Natural killer cell treated with Interleukin-12 subunit alpha and Interleukin-12 subunit beta and Interleukin-15 and Interleukin-18, amount 100 ng/mL, for 72 hours (primary cell): Measurements from ENCODE around the gene RANBP1. TPM values are rescaled to one million over a fixed set of nuclear protein-coding genes. Genes with fewer than 3 reads are reported as not detected.

Experiments
- ATAC-seq, 2 donors: fragments of 150-1000 bp; cut with Tn5 transposase in 1 of 2; sonication (Bioruptor Pico), chemical (Tn5 transposase) in 1 of 2; 2 replicates each; pipeline ENCODE4 v1.10.0; 2021
- DNase-seq: peaks from one replicate; pipeline ENCODE4 v3.0.0; 2022; ENCODE audit warnings: low spot score
- H3K27ac Mint-ChIP-seq, 2 donors: 1 replicate in 1 of 2; 2 replicates in 1 of 2; pipeline ENCODE4 v1.8.0; 2022; ENCODE audit warnings: mixed read lengths in 2 of 2, mild to moderate bottlenecking in 1 of 2, moderate library complexity in 1 of 2
- H3K27me3 Mint-ChIP-seq, 2 donors: 1 replicate in 1 of 2; 2 replicates in 1 of 2; pipeline ENCODE4 v1.8.0; 2022; ENCODE audit warnings: mixed read lengths in 2 of 2
- H3K36me3 Mint-ChIP-seq: one replicate; pipeline ENCODE4 v1.8.0; 2022; ENCODE audit warnings: mixed read lengths
- H3K4me1 Mint-ChIP-seq, 2 donors: 1 replicate in 1 of 2; 2 replicates in 1 of 2; pipeline ENCODE4 v1.8.0; 2022; ENCODE audit warnings: low read depth in 2 of 2, mixed read lengths in 2 of 2, mild to moderate bottlenecking in 1 of 2
- H3K4me3 Mint-ChIP-seq: one replicate; pipeline ENCODE4 v1.8.0; 2022; ENCODE audit warnings: mixed read lengths
- H3K9me3 Mint-ChIP-seq: 2 replicates; pipeline ENCODE4 v1.8.0; 2022; ENCODE audit warnings: mixed read lengths
- total RNA-seq, 2 donors: library from RNA; stranded (reverse); gene quantifications; one replicate each; pipeline ENCODE4 v1.2.3, GENCODE V29; 2022

RANBP1 gene
- total RNA-seq, 2 donors from 2014 or later = 236 to 499 TPM

- Mint-ChIP-seq H3K36me3 (no peaks in the 10 kb centered on the region), H3K9me3 (no peaks in the 10 kb centered on the region), H3K27ac (no peak overlapping the region), H3K4me3 (no peak overlapping the region), H3K4me1 (peaks cover 0 to 7% of the 10 kb centered on the region in 2 donors), H3K27me3 (no peaks in the 10 kb centered on the region)
- ATAC-seq (no peak), DNase-seq (no peak)
Measured at GRCh38 chr22:20128902-20129746, 13.2 kb downstream of the RANBP1 start.

GRCh38 chr22:20129747-20130014 lies 13.8 kb downstream of the RANBP1 start:
- H3K4me3 Mint-ChIP-seq = peak overlapping the region; percentile 22
- peaks cover 0 to 6% of the 10 kb centered on the region in 2 donors for H3K4me1 Mint-ChIP-seq
- no peak for DNase-seq
- no peaks in the 10 kb centered on the region for H3K9me3 Mint-ChIP-seq
- no peaks in the 10 kb centered on the region for H3K36me3 Mint-ChIP-seq
- H3K27me3 Mint-ChIP-seq = no peaks in the 10 kb centered on the region
- no peak overlapping the region for H3K27ac Mint-ChIP-seq
- no peak for ATAC-seq

DNA sequence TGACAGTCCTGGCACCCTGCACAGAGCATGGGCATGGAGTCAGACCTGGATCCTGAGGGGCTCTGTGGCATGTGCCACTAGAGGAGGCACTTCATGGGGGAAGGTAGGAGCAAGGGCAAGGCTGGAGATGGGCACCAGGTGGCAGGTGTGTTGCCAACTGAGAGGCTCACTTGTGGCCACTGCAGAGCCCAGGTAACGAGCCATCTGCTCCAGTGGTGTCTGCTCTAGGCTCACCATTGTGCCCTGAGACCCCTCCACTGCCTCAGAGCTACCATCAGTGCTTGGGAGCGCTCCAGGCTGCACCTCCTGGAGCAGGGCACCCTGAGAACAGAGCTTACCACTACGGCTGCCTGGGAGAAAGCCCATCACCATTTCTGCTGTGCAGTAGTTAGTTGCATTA lies 14.4 kb downstream of the RANBP1 start:
- no peak overlapping the region for H3K27ac Mint-ChIP-seq
- DNase-seq (no peak), ATAC-seq (no peak)
- peak overlapping the region; percentile 22 for H3K4me3 Mint-ChIP-seq
- no peaks in the 10 kb centered on the region for H3K36me3 Mint-ChIP-seq
- no peaks in the 10 kb centered on the region for H3K9me3 Mint-ChIP-seq
- peaks cover 0 to 4% of the 10 kb centered on the region in 2 donors for H3K4me1 Mint-ChIP-seq
- no peaks in the 10 kb centered on the region for H3K27me3 Mint-ChIP-seq

GRCh38 chr22:20130731-20131596 lies 15.1 kb downstream of the RANBP1 start:
- ATAC-seq = peak; percentile 85 to 88
- Mint-ChIP-seq H3K27me3 (no peaks in the 10 kb centered on the region), H3K36me3 (no peaks in the 10 kb centered on the region), H3K9me3 (no peaks in the 10 kb centered on the region), H3K4me1 (peaks cover 0 to 4% of the 10 kb centered on the region in 2 donors), H3K27ac (no peak overlapping the region), H3K4me3 (peak overlapping the region; percentile 20)
- peak; percentile 88 for DNase-seq

DNA sequence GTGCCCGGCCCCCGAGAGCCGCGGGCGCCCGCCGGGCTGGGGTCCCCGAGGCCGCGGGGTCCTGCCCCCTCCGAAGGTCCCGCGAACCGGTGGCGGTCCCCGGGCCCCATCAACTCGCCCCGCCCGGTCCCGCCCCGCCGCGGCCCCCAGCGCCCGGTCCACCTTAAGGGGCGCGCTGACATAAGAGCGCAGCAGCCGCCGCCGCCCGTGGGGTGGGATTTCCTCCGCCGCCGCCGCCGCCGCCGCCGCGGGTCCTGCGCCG lies 15.6 kb downstream of the RANBP1 start, which contains the start of gene ZDHHC8:
Gene ZDHHC8, plus strand, starts transcription at position 208 of the 262 bp plus-strand sequence. CDS start 144 bp downstream, outside the sequence.
- H3K9me3 Mint-ChIP-seq = no peaks in the 10 kb centered on the region
- no peak within 1 kb of the TSS for H3K27ac Mint-ChIP-seq
- no peak for DNase-seq
- peaks cover 0 to 8% of the 10 kb centered on the region in 2 donors for H3K4me1 Mint-ChIP-seq
- H3K4me3 Mint-ChIP-seq = peak within 1 kb of the TSS; percentile 65
- no peaks in the 10 kb centered on the region for H3K36me3 Mint-ChIP-seq
- H3K27me3 Mint-ChIP-seq = no peaks in the 10 kb centered on the region
- peak; percentile 80 to 86 for ATAC-seq

DNA sequence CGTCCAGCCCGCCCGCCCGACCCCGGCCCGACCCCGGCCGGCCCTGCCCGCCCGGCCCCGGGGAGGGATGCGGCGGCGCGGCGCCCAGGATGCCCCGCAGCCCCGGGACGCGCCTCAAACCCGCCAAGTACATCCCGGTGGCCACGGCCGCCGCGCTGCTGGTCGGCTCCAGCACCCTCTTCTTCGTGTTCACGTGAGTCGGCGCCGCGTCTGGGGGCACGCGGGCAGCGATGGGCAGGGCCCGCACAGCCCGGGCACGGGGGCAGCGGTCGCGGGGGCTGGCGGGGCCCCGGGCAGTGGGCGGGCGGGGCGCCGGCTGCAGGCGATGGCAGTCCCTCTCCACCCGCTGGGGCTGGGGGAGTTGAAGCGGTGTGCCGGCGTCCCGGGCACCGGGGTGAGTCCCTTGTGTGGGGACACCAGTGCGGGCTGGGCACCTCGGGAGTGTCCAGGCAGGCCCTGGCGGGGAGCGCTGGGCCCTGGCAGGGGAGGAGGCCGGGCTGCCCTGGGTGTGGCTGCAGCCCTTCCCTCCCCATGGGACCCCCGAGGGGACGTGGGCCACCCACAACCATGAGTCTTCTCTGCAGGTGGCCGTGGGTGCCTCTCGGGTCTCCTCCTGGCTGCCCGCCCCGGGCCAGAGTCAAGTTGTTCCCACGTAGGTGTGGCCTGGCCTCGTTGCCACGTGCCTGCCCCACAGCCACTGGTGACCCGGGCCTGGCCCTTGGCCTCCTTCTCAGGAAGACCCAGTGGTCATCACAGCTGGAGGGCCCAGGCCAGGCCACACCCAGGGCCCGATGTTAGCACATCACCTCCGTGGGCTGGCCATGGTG lies 16.2 kb downstream of the RANBP1 start:
- no peak overlapping the region for H3K27ac Mint-ChIP-seq
- ATAC-seq = peak in 1 of 2 donors; percentile 0
- peak overlapping the region; percentile 65 for H3K4me3 Mint-ChIP-seq
- H3K36me3 Mint-ChIP-seq = no peaks in the 10 kb centered on the region
- no peaks in the 10 kb centered on the region for H3K9me3 Mint-ChIP-seq
- H3K27me3 Mint-ChIP-seq = no peaks in the 10 kb centered on the region
- peaks cover 0 to 9% of the 10 kb centered on the region in 2 donors for H3K4me1 Mint-ChIP-seq
- DNase-seq = no peak

GRCh38 chr22:20132686-20133246 lies 16.9 kb downstream of the RANBP1 start:
- Mint-ChIP-seq H3K4me3 (peak overlapping the region; percentile 65), H3K4me1 (peaks cover 0 to 12% of the 10 kb centered on the region in 2 donors), H3K27ac (peak overlapping the region in 1 of 2 donors; percentile 56), H3K27me3 (no peaks in the 10 kb centered on the region), H3K9me3 (no peaks in the 10 kb centered on the region), H3K36me3 (no peaks in the 10 kb centered on the region)
- ATAC-seq (no peak), DNase-seq (no peak)

DNA sequence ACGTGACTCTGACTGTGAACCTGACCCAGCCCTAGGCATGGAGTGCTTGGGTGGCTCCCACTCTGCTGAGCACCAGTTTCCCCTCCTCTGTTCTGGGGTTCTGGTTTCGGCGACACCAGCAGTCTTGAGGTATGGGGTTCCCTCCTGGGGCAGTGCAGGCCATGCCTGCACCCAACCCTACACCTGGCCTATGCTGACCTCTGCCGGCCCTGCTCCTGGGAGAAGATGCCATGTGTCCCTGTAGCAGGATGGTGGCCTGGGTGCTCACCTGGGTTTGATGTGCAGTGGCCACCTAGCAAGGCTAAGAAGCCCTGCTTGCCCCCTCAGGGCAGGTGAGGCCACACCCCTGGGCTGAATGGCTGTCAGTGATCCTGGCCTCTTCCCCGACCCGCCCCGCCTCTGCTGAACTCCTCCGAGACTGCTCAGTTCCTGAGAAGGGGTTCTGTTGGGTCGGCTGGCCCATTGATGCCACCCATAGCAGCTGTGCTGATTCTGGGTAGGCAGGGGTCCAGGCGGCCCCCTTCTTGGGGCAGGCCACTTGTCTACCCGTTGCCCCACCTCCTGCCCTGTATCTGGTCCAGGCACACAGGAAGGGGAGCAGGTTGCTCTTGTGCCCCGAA lies 18.1 kb downstream of the RANBP1 start:
- H3K36me3 Mint-ChIP-seq = no peaks in the 10 kb centered on the region
- peak overlapping the region; percentile 39 for H3K4me3 Mint-ChIP-seq
- peaks cover 0 to 20% of the 10 kb centered on the region in 2 donors for H3K4me1 Mint-ChIP-seq
- ATAC-seq (no peak), DNase-seq (no peak)
- H3K27ac Mint-ChIP-seq = no peak overlapping the region
- no peaks in the 10 kb centered on the region for H3K27me3 Mint-ChIP-seq
- no peaks in the 10 kb centered on the region for H3K9me3 Mint-ChIP-seq

GRCh38 chr22:20135265-20135664 lies 19.4 kb downstream of the RANBP1 start:
- Mint-ChIP-seq H3K36me3 (no peaks in the 10 kb centered on the region), H3K4me3 (no peak overlapping the region), H3K27me3 (no peaks in the 10 kb centered on the region), H3K4me1 (peaks cover 0 to 22% of the 10 kb centered on the region in 2 donors), H3K9me3 (no peaks in the 10 kb centered on the region), H3K27ac (no peak overlapping the region)
- DNase-seq (no peak), ATAC-seq (no peak)

GRCh38 chr22:20135806-20136602 lies 20.1 kb downstream of the RANBP1 start:
- Mint-ChIP-seq H3K4me3 (no peak overlapping the region), H3K9me3 (no peaks in the 10 kb centered on the region), H3K27me3 (no peaks in the 10 kb centered on the region), H3K27ac (no peak overlapping the region), H3K4me1 (peaks cover 0 to 22% of the 10 kb centered on the region in 2 donors), H3K36me3 (no peaks in the 10 kb centered on the region)
- ATAC-seq = no peak
- no peak for DNase-seq

GRCh38 chr22:20136603-20136873 lies 20.6 kb downstream of the RANBP1 start:
- H3K9me3 Mint-ChIP-seq = no peaks in the 10 kb centered on the region
- peaks cover 0 to 22% of the 10 kb centered on the region in 2 donors for H3K4me1 Mint-ChIP-seq
- H3K36me3 Mint-ChIP-seq = no peaks in the 10 kb centered on the region
- no peaks in the 10 kb centered on the region for H3K27me3 Mint-ChIP-seq
- no peak for DNase-seq
- H3K4me3 Mint-ChIP-seq = no peak overlapping the region
- ATAC-seq = no peak
- no peak overlapping the region for H3K27ac Mint-ChIP-seq

DNA sequence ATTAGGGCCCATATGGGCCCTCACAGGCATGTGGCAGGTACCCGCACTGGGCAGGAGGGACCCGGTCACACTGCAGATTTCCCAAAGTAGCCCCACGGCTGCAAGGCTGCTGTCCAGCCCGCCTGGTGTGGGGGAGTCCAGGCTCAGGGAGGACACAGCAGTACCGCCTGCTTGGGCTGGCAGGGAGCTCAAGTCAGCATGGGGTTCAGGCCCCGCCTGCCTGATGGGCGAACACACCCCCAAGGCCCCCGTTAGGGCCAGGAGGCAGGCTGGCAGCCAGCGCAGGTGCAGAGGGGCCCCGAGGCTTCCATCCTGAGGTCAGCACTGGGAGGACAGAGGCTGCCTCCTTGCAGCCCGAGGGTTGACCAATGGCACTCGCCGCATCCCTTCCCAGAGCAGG lies 21.2 kb downstream of the RANBP1 start:
- Mint-ChIP-seq H3K27me3 (no peaks in the 10 kb centered on the region), H3K27ac (no peak overlapping the region), H3K36me3 (no peaks in the 10 kb centered on the region), H3K4me1 (peaks cover 0 to 22% of the 10 kb centered on the region in 2 donors), H3K9me3 (no peaks in the 10 kb centered on the region), H3K4me3 (no peak overlapping the region)
- DNase-seq (no peak), ATAC-seq (no peak)
